Right atrium auricular region (tissue), 2 donors: ENCODE data around the gene SKI. TPM values are rescaled to one million over a fixed set of nuclear protein-coding genes. Genes with fewer than 3 reads are reported as not detected.

Experiments
- DNase-seq: peaks from one replicate; pipeline ENCODE4 v3.0.0-alpha.2; 2019; ENCODE audit warnings: low spot score
- H3K27ac ChIP-seq, 2 donors: fragments of 200-600 bp; sonication (generic); 1 replicate in 1 of 2; 2 replicates in 1 of 2; pipeline ENCODE4 v1.5.1; 2016 to 2019
- H3K27me3 ChIP-seq, 2 donors: fragments of 200-600 bp; sonication (generic); one replicate each; pipeline versions ENCODE4 v1.5.1 to v1.6.0; 2017 to 2019
- H3K36me3 ChIP-seq: fragments of 200-600 bp; sonication (generic); one replicate; pipeline ENCODE4 v1.5.1; 2016
- H3K4me1 ChIP-seq, 2 donors: fragments of 200-600 bp; sonication (generic); one replicate each; pipeline versions ENCODE4 v1.5.1 to v1.6.0; 2017 to 2019
- H3K4me3 ChIP-seq, 2 donors: fragments of 200-600 bp; sonication (generic); 1 replicate in 1 of 2; 2 replicates in 1 of 2; pipeline ENCODE4 v1.5.1; 2017 to 2019; ENCODE audit warnings: mild to moderate bottlenecking in 1 of 2, moderate library complexity in 1 of 2
- H3K9me3 ChIP-seq, 2 donors: fragments of 200-600 bp; sonication (generic); one replicate each; pipeline ENCODE4 v1.5.1; 2019
- total RNA-seq, 2 donors: library from RNA; depleted of rRNA; stranded (reverse); fragments of >200 nt; gene quantifications; one replicate each; pipeline ENCODE4 v1.1.0, GENCODE V29; 2016
- TF ChIP-seq, protein P1 (sequence below), 2 donors: fragments of 200-600 bp; sonication (generic); IDR thresholded peaks; one replicate each; pipeline ENCODE4 v1.5.1; 2019; ENCODE audit warnings: antibody characterized with exemption in 2 of 2

The SKI gene
- total RNA-seq = 10 to 100 TPM; 36.7 to 57.2 TPM

GRCh38 chr1:2228157-2228594 lies at the start of gene SKI:
Gene SKI (plus strand): TSS chr1:2228319. CDS start chr1:2228767, 448 bp downstream.
- DNase-seq = no peak
- Histone ChIP-seq H3K4me3 (peak within 1 kb of the TSS; percentile 80 to 85), H3K27ac (peak within 1 kb of the TSS; percentile 97 to 100), H3K27me3 (no peaks in the 10 kb centered on the region), H3K9me3 (no peaks in the 10 kb centered on the region), H3K4me1 (peaks cover 0 to 46% of the 10 kb centered on the region in 2 donors), H3K36me3 (no peaks in the 10 kb centered on the region)
- TF ChIP-seq, protein P1, sequence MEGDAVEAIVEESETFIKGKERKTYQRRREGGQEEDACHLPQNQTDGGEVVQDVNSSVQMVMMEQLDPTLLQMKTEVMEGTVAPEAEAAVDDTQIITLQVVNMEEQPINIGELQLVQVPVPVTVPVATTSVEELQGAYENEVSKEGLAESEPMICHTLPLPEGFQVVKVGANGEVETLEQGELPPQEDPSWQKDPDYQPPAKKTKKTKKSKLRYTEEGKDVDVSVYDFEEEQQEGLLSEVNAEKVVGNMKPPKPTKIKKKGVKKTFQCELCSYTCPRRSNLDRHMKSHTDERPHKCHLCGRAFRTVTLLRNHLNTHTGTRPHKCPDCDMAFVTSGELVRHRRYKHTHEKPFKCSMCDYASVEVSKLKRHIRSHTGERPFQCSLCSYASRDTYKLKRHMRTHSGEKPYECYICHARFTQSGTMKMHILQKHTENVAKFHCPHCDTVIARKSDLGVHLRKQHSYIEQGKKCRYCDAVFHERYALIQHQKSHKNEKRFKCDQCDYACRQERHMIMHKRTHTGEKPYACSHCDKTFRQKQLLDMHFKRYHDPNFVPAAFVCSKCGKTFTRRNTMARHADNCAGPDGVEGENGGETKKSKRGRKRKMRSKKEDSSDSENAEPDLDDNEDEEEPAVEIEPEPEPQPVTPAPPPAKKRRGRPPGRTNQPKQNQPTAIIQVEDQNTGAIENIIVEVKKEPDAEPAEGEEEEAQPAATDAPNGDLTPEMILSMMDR (IDR thresholded peaks at IDR 0.05) = no peak

- TF ChIP-seq, protein P1 (IDR thresholded peaks at IDR 0.05) = no peak
- Histone ChIP-seq H3K27me3 (no peaks in the 10 kb centered on the region), H3K9me3 (no peaks in the 10 kb centered on the region), H3K4me1 (no peaks in the 10 kb centered on the region), H3K4me3 (no peak overlapping the region), H3K36me3 (no peaks in the 10 kb centered on the region), H3K27ac (no peak overlapping the region)
- DNase-seq = no peak
These were observed 49.2 kb upstream of the SKI start for GRCh38 chr1:2178875-2179274.

GRCh38 chr1:2179283-2180013 lies 48.7 kb upstream of the SKI start:
- Histone ChIP-seq H3K4me1 (no peaks in the 10 kb centered on the region), H3K27me3 (no peaks in the 10 kb centered on the region), H3K4me3 (no peak overlapping the region), H3K27ac (no peak overlapping the region), H3K36me3 (no peaks in the 10 kb centered on the region), H3K9me3 (no peaks in the 10 kb centered on the region)
- no peak for DNase-seq
- TF ChIP-seq, protein P1 (IDR thresholded peaks at IDR 0.05) = no peak

DNA sequence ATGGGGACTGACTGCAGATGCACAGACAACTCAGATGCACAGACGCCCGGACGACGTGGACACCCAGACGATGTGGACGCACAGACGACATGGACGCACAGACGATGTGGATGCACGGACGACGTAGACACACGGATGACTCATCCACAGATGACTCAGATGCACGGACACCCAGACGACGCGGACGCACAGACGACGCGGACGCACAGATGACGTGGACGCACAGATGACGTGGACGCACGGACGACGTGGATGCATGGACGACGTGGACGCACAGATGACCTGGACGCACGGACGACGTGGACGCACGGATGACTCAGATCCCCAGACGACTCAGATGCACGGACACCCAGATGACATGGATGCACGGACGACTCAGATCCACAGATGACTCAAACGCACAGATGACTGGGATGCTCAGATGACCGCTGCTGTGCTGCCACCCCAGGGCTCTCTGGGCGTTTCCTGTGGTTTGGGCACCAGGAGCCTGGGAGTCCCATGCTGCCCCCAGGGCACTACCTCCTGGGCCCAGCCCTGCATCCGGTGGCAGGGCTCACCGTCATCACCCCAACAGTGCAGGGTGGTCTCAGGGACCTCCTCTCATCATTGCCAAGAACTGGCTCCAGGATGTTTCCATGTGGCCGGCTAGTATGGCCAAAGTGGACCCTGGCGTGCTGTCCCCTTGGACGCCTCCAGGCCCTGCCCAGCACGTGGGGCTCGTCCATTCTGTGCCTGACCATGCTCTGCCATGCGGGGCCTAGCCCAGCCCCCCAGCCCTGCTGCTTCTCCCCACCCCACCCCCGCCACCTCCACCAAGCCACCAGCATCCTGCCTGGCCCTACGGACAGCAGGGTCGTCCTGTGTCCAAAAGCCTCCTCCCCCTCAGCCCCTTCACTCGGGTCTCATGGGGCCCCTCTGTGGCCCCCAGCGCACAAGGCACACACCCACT lies 47.5 kb upstream of the SKI start:
- Histone ChIP-seq H3K9me3 (no peaks in the 10 kb centered on the region), H3K4me3 (no peak overlapping the region), H3K27ac (no peak overlapping the region), H3K4me1 (no peaks in the 10 kb centered on the region), H3K36me3 (no peaks in the 10 kb centered on the region), H3K27me3 (no peaks in the 10 kb centered on the region)
- DNase-seq = no peak
- TF ChIP-seq, protein P1 (IDR thresholded peaks at IDR 0.05) = no peak

- Histone ChIP-seq H3K4me1 (no peaks in the 10 kb centered on the region), H3K27ac (no peak overlapping the region), H3K9me3 (no peaks in the 10 kb centered on the region), H3K36me3 (no peaks in the 10 kb centered on the region), H3K4me3 (no peak overlapping the region), H3K27me3 (no peaks in the 10 kb centered on the region)
- no peak for DNase-seq
- TF ChIP-seq, protein P1 (IDR thresholded peaks at IDR 0.05) = no peak
These were observed 46.8 kb upstream of the SKI start for GRCh38 chr1:2181271-2181670.
